G401 (cell line): ENCODE data around the gene RPA3. TPM values are rescaled to one million over a fixed set of nuclear protein-coding genes. Genes with fewer than 3 reads are reported as not detected.

ENCODE experiments used
- DNase-seq: peaks from one replicate; pipeline ENCODE4 v3.0.0-alpha.2; 2015; ENCODE audit warnings: low spot score
- in situ Hi-C: cut with HindIII; loops from 2 replicates; pipeline ENCODE4 v1.10.0; 2016; ENCODE audit warnings: low sequenced_read_pairs, mixed read lengths
- total RNA-seq: library from RNA; depleted of rRNA; stranded (reverse); fragments of >200 nt; shearing (Covaris generic); gene quantifications from 2 replicates; pipeline ENCODE4 v1.2.3, GENCODE V29; 2014; rRNA removed

Gene RPA3
- total RNA-seq, 1 experiment from 2014 or later = 123 TPM

- in situ Hi-C loops = no loop called here
These were observed 89.9 kb downstream of the RPA3 start for GRCh38 chr7:7628476-7628875.

GRCh38 chr7:7620644-7621210, 97.7 kb downstream of the RPA3 start:
- DNase-seq = no peak
- in situ Hi-C loops = no loop called here

More at GRCh38 chr7:7628476-7628875, 89.9 kb downstream of the RPA3 start:
- no peak for DNase-seq

- DNase-seq = no peak
- in situ Hi-C loops = no loop called here
These were observed 98.2 kb downstream of the RPA3 start for GRCh38 chr7:7620236-7620635.

GRCh38 chr7:7618410-7618809, 100.0 kb downstream of the RPA3 start:
- in situ Hi-C loops = no loop called here
- no peak for DNase-seq

GRCh38 chr7:7617550-7617949, 100.9 kb downstream of the RPA3 start:
- in situ Hi-C loops = no loop called here
- DNase-seq = no peak

GRCh38 chr7:7614018-7614741, 104.2 kb downstream of the RPA3 start:
- in situ Hi-C loops = no loop called here
- DNase-seq = no peak

GRCh38 chr7:7613210-7613609, 105.2 kb downstream of the RPA3 start:
- in situ Hi-C loops = no loop called here
- DNase-seq = no peak

GRCh38 chr7:7612519-7612918, 105.9 kb downstream of the RPA3 start:
- no peak for DNase-seq
- in situ Hi-C loops = no loop called here

- in situ Hi-C loops = no loop called here
- no peak for DNase-seq
These were observed 109.1 kb downstream of the RPA3 start for GRCh38 chr7:7609330-7609729.

- in situ Hi-C loops = no loop called here
- no peak for DNase-seq
These were observed 111.4 kb downstream of the RPA3 start for GRCh38 chr7:7607010-7607409.

- no peak for DNase-seq
- in situ Hi-C loops = no loop called here
These were observed 122.2 kb downstream of the RPA3 start for GRCh38 chr7:7596176-7596575.

- peak; percentile 33 for DNase-seq
- in situ Hi-C loops = no loop called here
These were observed 123.0 kb downstream of the RPA3 start for GRCh38 chr7:7595451-7595850.

Other genes with a start within 250 kb of the RPA3 start
- not detected in 2 replicates for gene COL28A1, start 182.7 kb downstream of the RPA3 start, total RNA-seq
- gene MIOS, start 151.7 kb downstream of the RPA3 start, total RNA-seq = 188 and 224 TPM in 2 replicates
- gene UMAD1, start 77.9 kb downstream of the RPA3 start, total RNA-seq = 29.3 and 42.3 TPM in 2 replicates